HuH-7 (cell line): ENCODE measurements around the gene ZPR1.
"Not testable (repeated sequence)": the region's sequence is repeated elsewhere in the genome, so short reads cannot be mapped to it uniquely, and the experiment has no call there.

ENCODE experiments used
- DNase-seq: peaks from one replicate; pipeline ENCODE4 v3.0.0; 2011; ENCODE audit warnings: low spot score

ZPR1 gene, protein sequence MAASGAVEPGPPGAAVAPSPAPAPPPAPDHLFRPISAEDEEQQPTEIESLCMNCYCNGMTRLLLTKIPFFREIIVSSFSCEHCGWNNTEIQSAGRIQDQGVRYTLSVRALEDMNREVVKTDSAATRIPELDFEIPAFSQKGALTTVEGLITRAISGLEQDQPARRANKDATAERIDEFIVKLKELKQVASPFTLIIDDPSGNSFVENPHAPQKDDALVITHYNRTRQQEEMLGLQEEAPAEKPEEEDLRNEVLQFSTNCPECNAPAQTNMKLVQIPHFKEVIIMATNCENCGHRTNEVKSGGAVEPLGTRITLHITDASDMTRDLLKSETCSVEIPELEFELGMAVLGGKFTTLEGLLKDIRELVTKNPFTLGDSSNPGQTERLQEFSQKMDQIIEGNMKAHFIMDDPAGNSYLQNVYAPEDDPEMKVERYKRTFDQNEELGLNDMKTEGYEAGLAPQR

DNA sequence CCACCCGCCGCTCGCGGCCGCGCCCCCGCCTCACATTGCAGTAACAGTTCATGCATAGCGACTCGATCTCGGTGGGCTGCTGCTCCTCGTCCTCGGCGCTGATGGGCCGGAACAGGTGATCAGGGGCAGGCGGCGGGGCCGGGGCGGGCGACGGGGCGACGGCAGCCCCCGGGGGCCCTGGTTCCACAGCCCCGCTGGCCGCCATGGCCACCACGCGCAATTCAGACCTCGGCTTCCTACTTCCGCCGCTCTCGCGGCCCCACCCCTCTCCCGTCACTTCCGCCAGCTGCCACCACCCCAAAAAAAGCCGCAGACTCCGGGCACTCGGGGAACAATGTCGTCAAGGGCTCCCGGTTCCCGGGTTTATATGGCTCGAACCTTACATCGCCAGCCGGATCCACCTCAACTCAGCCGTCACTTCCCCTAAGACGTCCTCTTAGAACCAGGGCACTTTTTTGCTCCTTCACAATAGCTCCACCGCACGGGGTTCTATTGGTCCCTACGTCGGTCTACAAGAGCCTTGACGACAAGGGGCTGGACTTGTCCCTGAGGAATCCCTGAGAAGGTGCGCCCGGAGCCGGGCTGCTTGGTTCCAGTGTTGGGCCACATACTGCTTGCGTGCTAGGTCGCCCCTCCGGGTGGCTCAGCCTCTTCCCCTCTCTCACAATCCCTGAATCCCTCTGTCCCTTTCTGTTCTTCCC, at the start of gene ZPR1:
Gene ZPR1 (minus strand): TSS at position 238 of the 701 bp plus-strand sequence. CDS start 33 bp downstream, at position 205.
- DNase-seq: peak; percentile 87

DNA sequence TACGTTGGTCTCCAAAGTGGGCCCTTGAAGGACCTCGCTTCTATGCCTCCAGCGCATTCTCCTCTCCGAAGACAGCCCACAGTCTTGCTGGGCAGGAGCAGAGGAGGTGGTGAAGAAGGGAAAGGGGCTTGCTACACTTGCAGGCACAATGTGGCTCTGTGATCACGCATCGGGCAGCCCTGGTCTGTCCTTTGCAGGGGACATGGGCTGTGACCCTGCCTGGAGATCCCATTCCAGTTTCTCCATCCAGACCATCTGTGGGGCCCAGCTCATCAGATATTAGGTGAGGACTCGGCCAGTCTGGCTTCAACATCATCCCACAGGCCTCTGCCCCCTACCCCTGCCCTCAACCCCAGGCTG, 48.8 kb upstream of the ZPR1 start:
- DNase-seq: no peak

DNA sequence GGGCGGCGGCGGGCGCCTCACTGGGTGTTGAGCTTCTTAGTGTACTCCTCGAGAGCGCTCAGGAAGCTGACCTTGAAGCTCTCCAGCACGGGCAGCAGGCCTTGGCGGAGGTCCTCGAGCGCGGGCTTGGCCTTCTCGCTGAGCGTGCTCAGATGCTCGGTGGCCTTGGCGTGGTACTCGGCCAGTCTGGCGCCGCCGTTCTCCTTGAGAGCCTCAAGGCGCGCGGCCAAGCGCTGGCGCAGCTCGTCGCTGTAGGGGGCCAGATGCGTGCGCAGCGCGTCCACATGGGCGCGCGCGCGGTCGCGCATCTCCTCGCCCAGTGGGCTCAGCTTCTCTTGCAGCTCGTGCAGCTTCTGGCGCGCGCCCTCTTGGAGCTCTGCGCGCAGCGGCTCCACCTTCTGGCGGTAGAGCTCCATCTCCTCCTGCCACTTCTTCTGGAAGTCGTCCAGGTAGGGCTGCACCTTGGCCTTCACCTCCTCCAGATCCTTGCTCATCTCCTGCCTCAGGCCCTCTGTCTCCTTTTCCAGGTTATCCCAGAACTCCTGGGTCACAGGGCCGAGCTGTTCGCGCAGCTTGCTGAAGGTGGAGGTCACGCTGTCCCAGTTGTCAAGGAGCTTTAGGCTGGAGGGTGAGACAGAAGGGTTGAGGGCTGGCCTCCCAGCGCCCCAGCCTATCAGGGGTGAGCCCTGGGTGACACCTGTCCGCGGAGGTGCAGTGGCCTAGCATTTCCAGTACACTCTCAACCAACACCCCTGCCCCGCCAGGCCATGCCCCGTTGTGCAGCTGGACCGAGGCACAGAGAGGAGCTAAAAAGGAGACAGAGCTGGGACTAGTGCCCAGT, 48.2 kb upstream of the ZPR1 start:
- peak; percentile 51 for DNase-seq

DNA sequence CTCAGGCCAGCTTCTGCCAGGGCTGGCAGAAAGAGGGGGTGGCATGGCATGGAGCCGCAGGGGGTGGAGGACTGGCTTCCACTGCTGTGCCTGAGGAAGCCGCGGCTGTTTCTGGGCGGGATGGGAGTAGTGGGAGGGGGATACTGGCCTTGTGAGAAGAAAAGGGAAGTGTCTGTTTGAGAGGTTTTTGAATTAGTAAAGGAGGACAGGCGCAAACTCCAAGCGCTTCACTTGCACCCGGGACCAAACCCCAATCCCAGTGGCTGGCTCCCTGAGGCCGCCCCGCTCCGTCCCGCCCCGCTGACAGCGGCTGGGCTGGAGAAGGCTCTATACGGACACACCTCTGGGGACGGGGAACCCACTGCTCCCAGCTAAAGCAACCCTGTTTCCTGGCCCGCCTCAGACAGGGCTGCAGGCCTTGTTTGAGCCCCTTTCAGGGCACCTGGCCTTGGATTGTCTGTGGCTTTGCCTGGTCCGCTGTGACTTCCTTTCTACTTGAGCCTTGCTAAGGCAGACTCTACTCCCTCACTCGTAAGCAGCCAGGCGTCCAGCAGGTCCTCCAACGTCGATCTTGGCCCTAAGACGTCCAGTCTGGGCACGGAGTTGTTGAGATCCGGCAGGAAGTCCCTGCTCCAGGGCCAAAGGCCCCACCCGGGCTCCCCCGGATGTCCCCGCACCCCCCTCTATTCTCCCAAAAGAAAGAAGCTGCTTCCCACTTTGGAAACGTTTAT, 47.4 kb upstream of the ZPR1 start:
- DNase-seq: no peak

DNA sequence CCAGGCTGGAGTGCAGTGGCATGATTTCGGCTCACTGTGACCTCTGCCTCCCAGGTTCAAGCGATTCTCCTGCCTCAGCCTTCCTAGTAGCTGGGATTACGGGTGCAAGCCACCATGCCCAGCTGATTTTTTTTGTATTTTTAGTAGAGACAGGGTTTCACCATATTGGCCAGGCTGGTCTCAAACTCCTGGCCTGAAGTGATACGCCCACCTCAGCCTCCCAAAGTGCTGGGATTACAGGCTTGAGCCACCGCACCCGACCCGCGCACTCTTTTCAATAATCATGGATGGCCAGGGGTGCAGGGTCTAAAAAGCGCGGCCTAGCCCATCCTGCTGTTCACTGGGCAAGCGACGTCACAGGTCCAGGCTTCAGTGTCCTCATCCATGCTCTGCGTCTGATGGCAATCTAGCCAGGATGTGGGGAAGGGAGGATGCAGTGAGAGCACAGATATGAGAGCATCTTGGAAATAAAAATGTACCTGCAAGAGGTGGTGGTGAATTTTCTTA, 46.8 kb upstream of the ZPR1 start:
- not testable (repeated sequence) for DNase-seq

DNA sequence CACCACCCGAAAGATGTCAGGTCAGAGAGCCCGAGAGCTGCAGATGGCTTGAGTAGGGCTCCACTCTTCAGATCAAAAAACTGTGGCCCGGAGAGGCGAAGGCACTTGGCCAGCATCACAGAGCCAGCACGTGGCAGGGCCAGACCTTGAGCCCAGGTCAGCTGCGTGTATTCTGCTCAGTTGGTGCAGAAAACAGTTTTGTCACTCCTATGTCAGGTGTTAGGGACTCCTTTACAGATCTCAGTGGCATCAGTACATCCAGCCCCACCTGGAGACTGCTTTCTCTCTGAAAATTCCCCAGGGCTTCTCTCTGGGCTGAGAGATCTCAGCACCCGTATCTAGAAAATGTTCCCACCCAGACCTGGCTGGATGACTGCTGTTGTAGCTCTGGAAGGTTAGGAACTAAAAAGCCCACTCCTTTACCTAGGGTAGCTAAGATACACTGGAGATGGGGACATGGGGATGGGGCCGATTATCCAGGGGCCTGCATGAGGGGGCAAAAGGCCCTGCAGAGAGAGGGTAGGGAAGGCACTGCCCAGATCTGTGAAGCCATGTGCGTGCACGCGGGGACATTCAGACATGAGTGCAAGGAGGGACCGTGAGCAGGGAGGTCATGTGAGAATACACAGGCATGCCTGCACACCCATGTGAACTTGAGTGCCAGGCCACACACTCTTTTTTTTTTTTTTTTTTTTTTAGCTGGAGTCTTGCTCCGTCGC, 46.2 kb upstream of the ZPR1 start:
- DNase-seq: no peak

DNA sequence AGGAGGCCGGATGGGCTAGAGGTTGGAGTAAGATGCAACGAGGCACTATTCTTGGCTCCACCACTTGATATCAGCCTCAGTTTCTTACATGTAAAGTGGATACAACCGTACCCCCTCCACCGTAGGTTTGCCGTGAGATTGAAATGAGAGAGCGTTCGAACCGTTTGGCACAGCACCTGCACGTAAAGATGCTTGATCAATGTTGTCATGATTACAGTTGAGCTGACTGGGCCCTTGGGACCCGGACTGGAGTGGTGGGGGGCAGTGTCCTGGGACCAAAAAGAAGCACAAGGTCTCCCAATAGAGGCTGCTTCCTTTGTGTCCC, 45.6 kb upstream of the ZPR1 start:
- DNase-seq: no peak

DNA sequence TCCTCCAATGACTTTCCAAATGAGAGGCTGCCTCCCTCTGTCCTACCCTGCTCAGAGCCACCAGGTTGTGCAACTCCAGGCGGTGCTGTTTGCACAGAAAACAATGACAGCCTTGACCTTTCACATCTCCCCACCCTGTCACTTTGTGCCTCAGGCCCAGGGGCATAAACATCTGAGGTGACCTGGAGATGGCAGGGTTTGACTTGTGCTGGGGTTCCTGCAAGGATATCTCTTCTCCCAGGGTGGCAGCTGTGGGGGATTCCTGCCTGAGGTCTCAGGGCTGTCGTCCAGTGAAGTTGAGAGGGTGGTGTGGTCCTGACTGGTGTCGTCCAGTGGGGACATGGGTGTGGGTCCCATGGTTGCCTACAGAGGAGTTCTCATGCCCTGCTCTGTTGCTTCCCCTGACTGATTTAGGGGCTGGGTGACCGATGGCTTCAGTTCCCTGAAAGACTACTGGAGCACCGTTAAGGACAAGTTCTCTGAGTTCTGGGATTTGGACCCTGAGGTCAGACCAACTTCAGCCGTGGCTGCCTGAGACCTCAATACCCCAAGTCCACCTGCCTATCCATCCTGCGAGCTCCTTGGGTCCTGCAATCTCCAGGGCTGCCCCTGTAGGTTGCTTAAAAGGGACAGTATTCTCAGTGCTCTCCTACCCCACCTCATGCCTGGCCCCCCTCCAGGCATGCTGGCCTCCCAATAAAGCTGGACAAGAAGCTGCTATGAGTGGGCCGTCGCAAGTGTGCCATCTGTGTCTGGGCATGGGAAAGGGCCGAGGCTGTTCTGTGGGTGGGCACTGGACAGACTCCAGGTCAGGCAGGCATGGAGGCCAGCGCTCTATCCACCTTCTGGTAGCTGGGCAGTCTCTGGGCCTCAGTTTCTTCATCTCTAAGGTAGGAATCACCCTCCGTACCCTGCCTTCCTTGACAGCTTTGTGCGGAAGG, 44.8 kb upstream of the ZPR1 start:
- DNase-seq: peak; percentile 84

DNA sequence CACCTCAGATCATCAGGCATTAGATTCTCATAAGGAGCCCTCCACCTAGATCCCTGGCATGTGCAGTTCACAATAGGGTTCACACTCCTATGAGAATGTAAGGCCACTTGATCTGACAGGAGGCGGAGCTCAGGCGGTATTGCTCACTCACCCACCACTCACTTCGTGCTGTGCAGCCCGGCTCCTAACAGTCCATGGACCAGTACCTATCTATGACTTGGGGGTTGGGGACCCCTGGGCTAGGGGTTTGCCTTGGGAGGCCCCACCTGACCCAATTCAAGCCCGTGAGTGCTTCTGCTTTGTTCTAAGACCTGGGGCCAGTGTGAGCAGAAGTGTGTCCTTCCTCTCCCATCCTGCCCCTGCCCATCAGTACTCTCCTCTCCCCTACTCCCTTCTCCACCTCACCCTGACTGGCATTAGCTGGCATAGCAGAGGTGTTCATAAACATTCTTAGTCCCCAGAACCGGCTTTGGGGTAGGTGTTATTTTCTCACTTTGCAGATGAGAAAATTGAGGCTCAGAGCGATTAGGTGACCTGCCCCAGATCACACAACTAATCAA, 44.0 kb upstream of the ZPR1 start:
- no peak for DNase-seq

DNA sequence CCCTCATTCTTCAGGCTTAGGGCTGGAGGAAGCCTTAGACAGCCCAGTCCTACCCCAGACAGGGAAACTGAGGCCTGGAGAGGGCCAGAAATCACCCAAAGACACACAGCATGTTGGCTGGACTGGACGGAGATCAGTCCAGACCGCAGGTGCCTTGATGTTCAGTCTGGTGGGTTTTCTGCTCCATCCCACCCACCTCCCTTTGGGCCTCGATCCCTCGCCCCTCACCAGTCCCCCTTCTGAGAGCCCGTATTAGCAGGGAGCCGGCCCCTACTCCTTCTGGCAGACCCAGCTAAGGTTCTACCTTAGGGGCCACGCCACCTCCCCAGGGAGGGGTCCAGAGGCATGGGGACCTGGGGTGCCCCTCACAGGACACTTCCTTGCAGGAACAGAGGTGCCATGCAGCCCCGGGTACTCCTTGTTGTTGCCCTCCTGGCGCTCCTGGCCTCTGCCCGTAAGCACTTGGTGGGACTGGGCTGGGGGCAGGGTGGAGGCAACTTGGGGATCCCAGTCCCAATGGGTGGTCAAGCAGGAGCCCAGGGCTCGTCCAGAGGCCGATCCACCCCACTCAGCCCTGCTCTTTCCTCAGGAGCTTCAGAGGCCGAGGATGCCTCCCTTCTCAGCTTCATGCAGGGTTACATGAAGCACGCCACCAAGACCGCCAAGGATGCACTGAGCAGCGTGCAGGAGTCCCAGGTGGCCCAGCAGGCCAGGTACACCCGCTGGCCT, 42.5 kb upstream of the ZPR1 start:
- no peak for DNase-seq

DNA sequence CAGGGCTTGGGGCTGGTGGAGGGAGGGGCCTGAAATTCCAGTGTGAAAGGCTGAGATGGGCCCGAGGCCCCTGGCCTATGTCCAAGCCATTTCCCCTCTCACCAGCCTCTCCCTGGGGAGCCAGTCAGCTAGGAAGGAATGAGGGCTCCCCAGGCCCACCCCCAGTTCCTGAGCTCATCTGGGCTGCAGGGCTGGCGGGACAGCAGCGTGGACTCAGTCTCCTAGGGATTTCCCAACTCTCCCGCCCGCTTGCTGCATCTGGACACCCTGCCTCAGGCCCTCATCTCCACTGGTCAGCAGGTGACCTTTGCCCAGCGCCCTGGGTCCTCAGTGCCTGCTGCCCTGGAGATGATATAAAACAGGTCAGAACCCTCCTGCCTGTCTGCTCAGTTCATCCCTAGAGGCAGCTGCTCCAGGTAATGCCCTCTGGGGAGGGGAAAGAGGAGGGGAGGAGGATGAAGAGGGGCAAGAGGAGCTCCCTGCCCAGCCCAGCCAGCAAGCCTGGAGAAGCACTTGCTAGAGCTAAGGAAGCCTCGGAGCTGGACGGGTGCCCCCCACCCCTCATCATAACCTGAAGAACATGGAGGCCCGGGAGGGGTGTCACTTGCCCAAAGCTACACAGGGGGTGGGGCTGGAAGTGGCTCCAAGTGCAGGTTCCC, 41.8 kb upstream of the ZPR1 start, which contains the start of gene APOC3:
Gene APOC3 (plus strand): TSS at position 383 of the 659 bp plus-strand sequence. CDS start 676 bp downstream, outside the sequence.
- DNase-seq: peak; percentile 66

DNA sequence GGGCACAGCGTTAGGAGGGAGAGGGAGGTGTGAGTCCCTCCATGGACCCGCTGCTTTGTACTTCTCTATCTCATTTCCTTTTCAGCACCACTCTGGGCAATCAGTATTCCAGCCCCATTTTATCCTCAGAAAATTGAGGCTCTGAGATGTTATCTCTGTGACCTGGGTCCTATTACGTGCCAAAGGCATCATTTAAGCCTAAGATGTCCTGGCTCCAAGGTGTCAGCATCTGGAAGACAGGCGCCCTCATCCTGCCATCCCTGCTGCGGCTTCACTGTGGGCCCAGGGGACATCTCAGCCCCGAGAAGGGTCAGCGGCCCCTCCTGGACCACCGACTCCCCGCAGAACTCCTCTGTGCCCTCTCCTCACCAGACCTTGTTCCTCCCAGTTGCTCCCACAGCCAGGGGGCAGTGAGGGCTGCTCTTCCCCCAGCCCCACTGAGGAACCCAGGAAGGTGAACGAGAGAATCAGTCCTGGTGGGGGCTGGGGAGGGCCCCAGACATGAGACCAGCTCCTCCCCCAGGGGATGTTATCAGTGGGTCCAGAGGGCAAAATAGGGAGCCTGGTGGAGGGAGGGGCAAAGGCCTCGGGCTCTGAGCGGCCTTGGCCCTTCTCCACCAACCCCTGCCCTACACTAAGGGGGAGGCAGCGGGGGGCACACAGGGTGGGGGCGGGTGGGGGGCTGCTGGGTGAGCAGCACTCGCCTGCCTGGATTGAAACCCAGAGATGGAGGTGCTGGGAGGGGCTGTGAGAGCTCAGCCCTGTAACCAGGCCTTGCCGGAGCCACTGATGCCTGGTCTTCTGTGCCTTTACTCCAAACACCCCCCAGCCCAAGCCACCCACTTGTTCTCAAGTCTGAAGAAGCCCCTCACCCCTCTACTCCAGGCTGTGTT, 41.1 kb upstream of the ZPR1 start:
- DNase-seq: peak; percentile 71

DNA sequence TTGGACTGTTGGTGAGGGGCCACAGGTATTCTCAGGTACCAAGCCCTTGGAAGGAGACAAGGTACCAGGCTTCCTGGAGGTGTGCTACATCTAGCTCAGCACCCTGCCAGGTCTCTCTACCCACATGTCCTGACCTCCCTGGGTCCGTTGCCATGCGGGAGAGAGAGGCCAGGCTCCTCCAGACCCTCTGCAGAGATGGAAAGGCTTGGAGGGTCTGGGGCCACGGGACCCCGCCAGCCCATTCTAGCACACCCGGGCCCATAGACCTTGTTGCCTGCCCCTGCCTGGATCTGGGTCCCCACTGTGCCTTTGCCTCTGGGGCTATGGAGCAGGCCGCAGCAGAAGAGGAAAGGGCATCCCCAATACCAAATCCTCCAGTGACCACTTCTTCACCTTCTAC, 39.6 kb upstream of the ZPR1 start:
- no peak for DNase-seq

DNA sequence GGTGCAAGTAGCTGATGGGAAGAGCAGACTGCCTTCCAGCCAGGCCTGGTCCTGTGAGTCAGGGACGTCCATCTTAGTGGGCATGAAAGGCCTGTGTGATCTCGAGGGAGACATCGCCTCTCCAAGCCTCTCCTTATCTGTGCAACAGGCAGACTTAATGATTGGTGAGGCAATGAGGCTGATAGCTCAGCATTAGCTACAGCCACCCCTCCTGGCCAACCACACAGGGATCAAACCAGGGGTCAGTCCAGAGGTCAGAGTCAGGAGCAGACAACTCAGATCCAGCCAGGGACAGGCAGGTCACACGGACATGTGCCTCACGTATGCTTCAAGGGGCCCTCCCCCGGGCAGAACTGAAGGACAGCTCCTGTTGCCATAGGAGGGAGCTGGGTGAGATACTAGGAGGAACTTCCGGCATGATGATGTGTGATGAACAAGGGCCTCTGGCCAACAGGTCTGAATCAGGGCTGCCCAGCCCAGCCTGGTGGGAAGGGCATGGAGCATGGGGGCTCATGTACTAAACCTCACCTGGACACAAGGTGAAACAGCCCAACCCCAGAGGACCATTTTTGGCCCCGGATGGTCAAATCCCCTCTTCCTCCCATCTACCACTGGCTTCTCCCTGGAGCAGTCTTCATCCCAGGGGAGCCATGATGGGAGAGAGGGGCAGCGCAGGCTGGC, 39.1 kb upstream of the ZPR1 start:
- DNase-seq: peak; percentile 84

DNA sequence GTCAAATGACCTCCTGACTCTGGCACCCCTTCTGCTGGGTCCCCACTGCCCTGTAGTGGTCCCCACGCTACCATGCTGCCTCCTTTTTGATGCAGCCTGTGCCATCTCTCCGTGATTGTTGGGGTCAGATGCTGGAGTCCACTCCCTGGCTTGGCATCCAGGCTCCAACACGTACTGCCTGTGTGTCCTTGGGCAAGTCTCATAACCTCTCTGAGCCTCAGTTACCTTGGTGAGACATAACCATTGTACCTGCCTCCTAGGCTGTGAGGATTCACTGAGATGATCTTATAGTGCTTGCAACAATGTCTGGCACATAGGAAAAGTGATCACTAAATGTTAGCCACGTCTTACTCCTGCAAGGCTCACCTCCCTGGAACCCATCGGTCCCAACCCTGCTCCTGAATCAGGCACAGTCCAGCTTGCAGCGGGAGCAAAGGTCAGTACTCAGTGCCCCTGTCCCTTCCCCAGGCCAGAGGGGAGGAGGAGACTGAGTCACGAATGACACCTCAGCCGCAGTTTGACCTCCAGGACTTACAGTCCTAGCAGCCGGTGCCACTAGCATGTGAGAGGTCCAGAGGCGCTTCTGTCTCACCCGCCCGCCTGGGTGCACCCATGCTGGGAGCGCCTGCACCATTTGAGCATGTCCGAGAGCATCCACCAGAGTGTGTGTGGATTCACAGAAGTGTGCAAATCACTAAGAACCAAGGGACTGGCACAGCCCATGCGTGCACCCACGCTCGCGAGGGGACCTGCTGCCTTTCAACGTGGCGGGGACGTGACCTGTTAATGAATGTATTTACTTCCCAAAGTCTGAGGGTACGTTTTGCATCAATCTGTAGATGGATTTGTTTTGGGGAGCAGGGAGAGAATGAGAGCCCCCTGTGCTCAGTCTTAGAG, 38.3 kb upstream of the ZPR1 start:
- no peak for DNase-seq

DNA sequence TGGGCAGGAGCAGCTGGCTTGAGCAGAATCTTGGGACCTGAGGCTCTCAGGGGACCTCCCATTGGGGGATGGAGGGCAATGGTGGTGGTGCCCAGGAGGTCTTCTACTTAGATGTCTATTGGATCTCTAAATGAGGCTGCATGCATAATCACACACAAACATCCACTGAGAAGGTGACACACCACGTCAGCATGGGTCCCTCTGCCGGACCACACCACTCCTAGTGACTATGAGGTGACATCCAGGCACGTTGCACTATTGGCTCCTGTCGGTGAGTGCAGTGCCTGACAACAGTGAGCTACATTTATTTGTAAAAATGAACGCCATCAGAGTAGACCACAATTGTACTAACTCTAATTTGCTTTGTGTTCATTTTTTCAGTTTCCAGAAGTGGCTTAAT, 37.6 kb upstream of the ZPR1 start:
- DNase-seq: no peak
